ENCODE measurements around the gene HSD11B1L.

Gene HSD11B1L

GRCh38 chr19:5679289-5680083, 1.3 kb upstream of the HSD11B1L start:
- no peak for TF ChIP-seq CTCF (IDR thresholded peaks at IDR 0.05; ENCODE audit: borderline replicate concordance, insufficient read depth, low read depth, low read length)
- H3K4me3 ChIP-seq (ENCODE audit: low read depth, low read length), result peak overlapping the region; percentile 85

GRCh38 chr19:5680084-5680436, 767 bp upstream of the HSD11B1L start:
- TF ChIP-seq CTCF (IDR thresholded peaks at IDR 0.05; ENCODE audit: borderline replicate concordance, insufficient read depth, low read depth, low read length), result no peak
- H3K4me3 ChIP-seq (ENCODE audit: low read depth, low read length), result peak overlapping the region; percentile 85

GRCh38 chr19:5681391-5682106, 722 bp downstream of the HSD11B1L start:
- H3K4me3 ChIP-seq (ENCODE audit: low read depth, low read length), result peak overlapping the region; percentile 85
- no peak for TF ChIP-seq CTCF (IDR thresholded peaks at IDR 0.05; ENCODE audit: borderline replicate concordance, insufficient read depth, low read depth, low read length)

GRCh38 chr19:5682107-5682482, 1.3 kb downstream of the HSD11B1L start:
- H3K4me3 ChIP-seq (ENCODE audit: low read depth, low read length), result no peak overlapping the region
- no peak for TF ChIP-seq CTCF (IDR thresholded peaks at IDR 0.05; ENCODE audit: borderline replicate concordance, insufficient read depth, low read depth, low read length)

- no peak overlapping the region for H3K4me3 ChIP-seq (ENCODE audit: low read depth, low read length)
- TF ChIP-seq CTCF (IDR thresholded peaks at IDR 0.05; ENCODE audit: borderline replicate concordance, insufficient read depth, low read depth, low read length), result no peak
These were observed 2.5 kb downstream of the HSD11B1L start for GRCh38 chr19:5683177-5683886.

- H3K4me3 ChIP-seq (ENCODE audit: low read depth, low read length), result no peak overlapping the region
- no peak for TF ChIP-seq CTCF (IDR thresholded peaks at IDR 0.05; ENCODE audit: borderline replicate concordance, insufficient read depth, low read depth, low read length)
These were observed 4.0 kb downstream of the HSD11B1L start for GRCh38 chr19:5684694-5685430.
